WTC11 (cell line): ENCODE data around the gene PHF5A. TPM values are rescaled to one million over a fixed set of nuclear protein-coding genes. Genes with fewer than 3 reads are reported as not detected.
A peak's percentile ranks its signal among the peaks of the same experiment; 100 is the strongest.

Experiments used
- ATAC-seq: fragments of 200-7000 bp; cut with Tn5 transposase; 2 replicates; pipeline ENCODE4 v1.10.0; 2021; ENCODE audit warnings: mild to moderate bottlenecking, moderate library complexity
- CTCF ChIA-PET: fragments of 300-600 bp; sonication (Branson Sonifier 250); formaldehyde crosslinking; loops from one replicate; lab custom pipeline; 2021; ENCODE audit warnings: antibody characterized with exemption; lab: Charles Lee
- POLR2A ChIA-PET: fragments of 350-600 bp; sonication (Branson Sonifier 250); formaldehyde crosslinking; loops from one replicate; lab custom pipeline; 2021; ENCODE audit warnings: antibody characterized with exemption; lab: Charles Lee
- DNase-seq: peaks from one replicate; pipeline ENCODE4 v3.0.0; 2021; ENCODE audit warnings: low spot score
- H3K27ac Mint-ChIP-seq: 2 replicates; pipeline ENCODE4 v1.8.0; 2021; ENCODE audit warnings: mixed read lengths
- H3K27me3 Mint-ChIP-seq: 2 replicates; pipeline ENCODE4 v1.8.0; 2021; ENCODE audit warnings: low read depth, mild to moderate bottlenecking, moderate library complexity, mixed read lengths
- H3K36me3 Mint-ChIP-seq: 2 replicates; pipeline ENCODE4 v1.8.0; 2021; ENCODE audit warnings: mixed read lengths
- H3K4me1 Mint-ChIP-seq: 2 replicates; pipeline ENCODE4 v1.8.0; 2022; ENCODE audit warnings: mixed read lengths
- H3K4me3 Mint-ChIP-seq: 2 replicates; pipeline ENCODE4 v1.8.0; 2021; ENCODE audit warnings: mild to moderate bottlenecking, moderate library complexity, mixed read lengths
- H3K9me3 Mint-ChIP-seq: 2 replicates; pipeline ENCODE4 v1.8.0; 2021; ENCODE audit warnings: mixed read lengths
- ARID4B ChIP-seq: sonication (generic); formaldehyde crosslinking; IDR thresholded peaks from 2 replicates; pipeline ENCODE4 v1.8.0; 2023; ENCODE audit warnings: missing genetic modification reagents, mild to moderate bottlenecking, borderline replicate concordance
- ETV6 ChIP-seq: sonication (generic); formaldehyde crosslinking; IDR thresholded peaks from 2 replicates; pipeline ENCODE4 v1.8.1; 2022; ENCODE audit warnings: mild to moderate bottlenecking, missing genetic modification reagents
- FOXP4 ChIP-seq: sonication (generic); formaldehyde crosslinking; IDR thresholded peaks from 2 replicates; pipeline ENCODE4 v1.8.0; 2022; ENCODE audit warnings: mild to moderate bottlenecking, missing genetic modification reagents
- GRHL2 ChIP-seq: fragments of 250-450 bp; sonication (Bioruptor Pico); IDR thresholded peaks from 2 replicates; pipeline ENCODE4 v1.8.0; 2022; ENCODE audit warnings: mild to moderate bottlenecking, moderate library complexity; ENCODE audit not compliant: insufficient replicate concordance, severe bottlenecking
- JAZF1 ChIP-seq: fragments of 250-450 bp; sonication (Bioruptor Pico); IDR thresholded peaks from 2 replicates; pipeline ENCODE4 v1.9.0; 2021; ENCODE audit warnings: moderate library complexity, mild to moderate bottlenecking, inconsistent platforms
- MLX ChIP-seq: sonication (generic); formaldehyde crosslinking; IDR thresholded peaks from 2 replicates; pipeline ENCODE4 v1.8.1; 2023; ENCODE audit warnings: mild to moderate bottlenecking, missing genetic modification reagents, moderate library complexity
- ZNF317 ChIP-seq: sonication (generic); formaldehyde crosslinking; IDR thresholded peaks from 2 replicates; pipeline ENCODE4 v1.8.1; 2023; ENCODE audit warnings: low read depth, mild to moderate bottlenecking, moderate library complexity, missing genetic modification reagents, borderline replicate concordance
- total RNA-seq: library from RNA; stranded (reverse); gene quantifications from 3 replicates; pipeline ENCODE4 v1.2.3, GENCODE V29; 2021
- TF ChIP-seq, protein P1 (sequence below): sonication (generic); formaldehyde crosslinking; IDR thresholded peaks from 2 replicates; pipeline ENCODE4 v1.8.1; 2022; ENCODE audit warnings: missing genetic modification reagents, borderline replicate concordance
- TF ChIP-seq, protein P2 (sequence below): sonication (generic); formaldehyde crosslinking; conservative IDR thresholded peaks from 2 replicates; pipeline ENCODE4 v1.8.1; 2023; ENCODE audit warnings: mild to moderate bottlenecking, low read depth, missing genetic modification reagents, moderate library complexity
- TF ChIP-seq, protein P3 (sequence below): sonication (generic); formaldehyde crosslinking; IDR thresholded peaks from 2 replicates; pipeline ENCODE4 v1.8.0; 2022; ENCODE audit warnings: missing genetic modification reagents
- TF ChIP-seq, protein P4 (sequence below): sonication (generic); formaldehyde crosslinking; IDR thresholded peaks from 2 replicates; pipeline ENCODE4 v1.8.1; 2022; ENCODE audit warnings: low read depth, missing genetic modification reagents, borderline replicate concordance
- TF ChIP-seq, protein P5 (sequence below): sonication (generic); formaldehyde crosslinking; IDR thresholded peaks from 2 replicates; pipeline ENCODE4 v1.8.0; 2023; ENCODE audit warnings: missing genetic modification reagents

PHF5A gene
- total RNA-seq, 1 experiment from 2014 or later, result 93.1 TPM

DNA sequence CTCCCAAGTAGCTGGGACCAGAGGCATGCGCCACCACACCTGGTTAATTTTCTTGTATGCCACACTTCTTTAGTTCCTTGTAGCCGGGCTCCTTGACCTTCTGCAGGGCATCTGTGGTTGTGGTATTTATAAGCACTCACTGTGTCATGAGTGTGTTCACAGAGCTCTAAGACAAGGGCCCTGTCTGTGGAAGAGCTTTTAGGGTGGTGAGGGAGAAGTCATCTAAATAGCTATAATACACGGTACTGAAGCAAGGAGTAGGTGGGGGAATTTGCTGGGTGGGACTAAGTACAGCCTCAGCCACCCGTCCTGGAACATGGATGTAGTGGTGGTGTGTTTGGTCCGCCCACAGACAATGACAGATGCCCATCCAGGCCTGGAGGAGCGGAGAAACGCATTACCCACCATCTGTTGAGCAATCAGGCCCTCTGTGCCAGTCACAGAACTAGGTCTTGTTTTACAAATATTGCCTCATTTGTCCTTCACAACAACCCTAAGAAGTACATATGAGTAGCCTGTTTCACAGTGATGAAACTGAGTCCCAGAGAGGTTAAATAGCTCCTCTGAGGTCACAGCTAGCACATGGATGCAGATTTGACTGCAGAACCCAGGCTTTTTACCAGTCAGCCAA lies 10.5 kb upstream of the PHF5A start:
- Mint-ChIP-seq H3K27me3 (no peaks in the 10 kb centered on the region), H3K4me3 (no peak overlapping the region), H3K36me3 (no peaks in the 10 kb centered on the region), H3K9me3 (no peaks in the 10 kb centered on the region), H3K27ac (peak overlapping the region; percentile 26; the same call in 1 of the 2 replicates), H3K4me1 (peaks cover 40% of the 10 kb centered on the region)
- TF ChIP-seq, protein P1, sequence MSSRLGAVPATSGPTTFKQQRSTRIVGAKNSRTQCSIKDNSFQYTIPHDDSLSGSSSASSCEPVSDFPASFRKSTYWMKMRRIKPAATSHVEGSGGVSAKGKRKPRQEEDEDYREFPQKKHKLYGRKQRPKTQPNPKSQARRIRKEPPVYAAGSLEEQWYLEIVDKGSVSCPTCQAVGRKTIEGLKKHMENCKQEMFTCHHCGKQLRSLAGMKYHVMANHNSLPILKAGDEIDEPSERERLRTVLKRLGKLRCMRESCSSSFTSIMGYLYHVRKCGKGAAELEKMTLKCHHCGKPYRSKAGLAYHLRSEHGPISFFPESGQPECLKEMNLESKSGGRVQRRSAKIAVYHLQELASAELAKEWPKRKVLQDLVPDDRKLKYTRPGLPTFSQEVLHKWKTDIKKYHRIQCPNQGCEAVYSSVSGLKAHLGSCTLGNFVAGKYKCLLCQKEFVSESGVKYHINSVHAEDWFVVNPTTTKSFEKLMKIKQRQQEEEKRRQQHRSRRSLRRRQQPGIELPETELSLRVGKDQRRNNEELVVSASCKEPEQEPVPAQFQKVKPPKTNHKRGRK, result no peak
- no peak for TF ChIP-seq ZNF317 (CRISPR knock-in tag)
- TF ChIP-seq, protein P2, sequence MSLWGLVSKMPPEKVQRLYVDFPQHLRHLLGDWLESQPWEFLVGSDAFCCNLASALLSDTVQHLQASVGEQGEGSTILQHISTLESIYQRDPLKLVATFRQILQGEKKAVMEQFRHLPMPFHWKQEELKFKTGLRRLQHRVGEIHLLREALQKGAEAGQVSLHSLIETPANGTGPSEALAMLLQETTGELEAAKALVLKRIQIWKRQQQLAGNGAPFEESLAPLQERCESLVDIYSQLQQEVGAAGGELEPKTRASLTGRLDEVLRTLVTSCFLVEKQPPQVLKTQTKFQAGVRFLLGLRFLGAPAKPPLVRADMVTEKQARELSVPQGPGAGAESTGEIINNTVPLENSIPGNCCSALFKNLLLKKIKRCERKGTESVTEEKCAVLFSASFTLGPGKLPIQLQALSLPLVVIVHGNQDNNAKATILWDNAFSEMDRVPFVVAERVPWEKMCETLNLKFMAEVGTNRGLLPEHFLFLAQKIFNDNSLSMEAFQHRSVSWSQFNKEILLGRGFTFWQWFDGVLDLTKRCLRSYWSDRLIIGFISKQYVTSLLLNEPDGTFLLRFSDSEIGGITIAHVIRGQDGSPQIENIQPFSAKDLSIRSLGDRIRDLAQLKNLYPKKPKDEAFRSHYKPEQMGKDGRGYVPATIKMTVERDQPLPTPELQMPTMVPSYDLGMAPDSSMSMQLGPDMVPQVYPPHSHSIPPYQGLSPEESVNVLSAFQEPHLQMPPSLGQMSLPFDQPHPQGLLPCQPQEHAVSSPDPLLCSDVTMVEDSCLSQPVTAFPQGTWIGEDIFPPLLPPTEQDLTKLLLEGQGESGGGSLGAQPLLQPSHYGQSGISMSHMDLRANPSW (CRISPR knock-in tag), result no peak
- TF ChIP-seq MLX (CRISPR knock-in tag), result no peak
- TF ChIP-seq, protein P3, sequence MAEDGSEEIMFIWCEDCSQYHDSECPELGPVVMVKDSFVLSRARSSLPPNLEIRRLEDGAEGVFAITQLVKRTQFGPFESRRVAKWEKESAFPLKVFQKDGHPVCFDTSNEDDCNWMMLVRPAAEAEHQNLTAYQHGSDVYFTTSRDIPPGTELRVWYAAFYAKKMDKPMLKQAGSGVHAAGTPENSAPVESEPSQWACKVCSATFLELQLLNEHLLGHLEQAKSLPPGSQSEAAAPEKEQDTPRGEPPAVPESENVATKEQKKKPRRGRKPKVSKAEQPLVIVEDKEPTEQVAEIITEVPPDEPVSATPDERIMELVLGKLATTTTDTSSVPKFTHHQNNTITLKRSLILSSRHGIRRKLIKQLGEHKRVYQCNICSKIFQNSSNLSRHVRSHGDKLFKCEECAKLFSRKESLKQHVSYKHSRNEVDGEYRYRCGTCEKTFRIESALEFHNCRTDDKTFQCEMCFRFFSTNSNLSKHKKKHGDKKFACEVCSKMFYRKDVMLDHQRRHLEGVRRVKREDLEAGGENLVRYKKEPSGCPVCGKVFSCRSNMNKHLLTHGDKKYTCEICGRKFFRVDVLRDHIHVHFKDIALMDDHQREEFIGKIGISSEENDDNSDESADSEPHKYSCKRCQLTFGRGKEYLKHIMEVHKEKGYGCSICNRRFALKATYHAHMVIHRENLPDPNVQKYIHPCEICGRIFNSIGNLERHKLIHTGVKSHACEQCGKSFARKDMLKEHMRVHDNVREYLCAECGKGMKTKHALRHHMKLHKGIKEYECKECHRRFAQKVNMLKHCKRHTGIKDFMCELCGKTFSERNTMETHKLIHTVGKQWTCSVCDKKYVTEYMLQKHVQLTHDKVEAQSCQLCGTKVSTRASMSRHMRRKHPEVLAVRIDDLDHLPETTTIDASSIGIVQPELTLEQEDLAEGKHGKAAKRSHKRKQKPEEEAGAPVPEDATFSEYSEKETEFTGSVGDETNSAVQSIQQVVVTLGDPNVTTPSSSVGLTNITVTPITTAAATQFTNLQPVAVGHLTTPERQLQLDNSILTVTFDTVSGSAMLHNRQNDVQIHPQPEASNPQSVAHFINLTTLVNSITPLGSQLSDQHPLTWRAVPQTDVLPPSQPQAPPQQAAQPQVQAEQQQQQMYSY (CRISPR knock-in tag), result no peak
- no peak for TF ChIP-seq ARID4B (CRISPR knock-in tag)
- TF ChIP-seq GRHL2, result no peak
- TF ChIP-seq, protein P4, sequence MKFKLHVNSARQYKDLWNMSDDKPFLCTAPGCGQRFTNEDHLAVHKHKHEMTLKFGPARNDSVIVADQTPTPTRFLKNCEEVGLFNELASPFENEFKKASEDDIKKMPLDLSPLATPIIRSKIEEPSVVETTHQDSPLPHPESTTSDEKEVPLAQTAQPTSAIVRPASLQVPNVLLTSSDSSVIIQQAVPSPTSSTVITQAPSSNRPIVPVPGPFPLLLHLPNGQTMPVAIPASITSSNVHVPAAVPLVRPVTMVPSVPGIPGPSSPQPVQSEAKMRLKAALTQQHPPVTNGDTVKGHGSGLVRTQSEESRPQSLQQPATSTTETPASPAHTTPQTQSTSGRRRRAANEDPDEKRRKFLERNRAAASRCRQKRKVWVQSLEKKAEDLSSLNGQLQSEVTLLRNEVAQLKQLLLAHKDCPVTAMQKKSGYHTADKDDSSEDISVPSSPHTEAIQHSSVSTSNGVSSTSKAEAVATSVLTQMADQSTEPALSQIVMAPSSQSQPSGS (CRISPR knock-in tag), result no peak
- TF ChIP-seq, protein P5, sequence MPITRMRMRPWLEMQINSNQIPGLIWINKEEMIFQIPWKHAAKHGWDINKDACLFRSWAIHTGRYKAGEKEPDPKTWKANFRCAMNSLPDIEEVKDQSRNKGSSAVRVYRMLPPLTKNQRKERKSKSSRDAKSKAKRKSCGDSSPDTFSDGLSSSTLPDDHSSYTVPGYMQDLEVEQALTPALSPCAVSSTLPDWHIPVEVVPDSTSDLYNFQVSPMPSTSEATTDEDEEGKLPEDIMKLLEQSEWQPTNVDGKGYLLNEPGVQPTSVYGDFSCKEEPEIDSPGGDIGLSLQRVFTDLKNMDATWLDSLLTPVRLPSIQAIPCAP (CRISPR knock-in tag), result no peak
- no peak for TF ChIP-seq FOXP4 (CRISPR knock-in tag)
- no peak for TF ChIP-seq JAZF1 (CRISPR knock-in tag)
- TF ChIP-seq ETV6 (CRISPR knock-in tag), result no peak
- DNase-seq (no peak), ATAC-seq (no peak)
- ChIA-PET CTCF (interaction anchor here (0.9 to 3.5 kb wide), 6 partner anchors 21 to 75 kb away, joined by 3 to 27 read pairs (median 6); no protein-coding TSS in a partner anchor), POLR2A (interaction anchor here (2.3 kb wide), 1 partner anchor 10 kb away, joined by 12 read pairs; the partner anchor contains the start of genes ACO2 and PHF5A)
